Coronary artery (tissue), 2 donors: ENCODE data around the gene KIF1B.

ENCODE experiments used
- DNase-seq: peaks from one replicate; pipeline ENCODE4 v3.0.0-alpha.2; 2017; ENCODE audit warnings: low spot score
- H3K27ac ChIP-seq, 2 donors: fragments of 200-600 bp; sonication (generic); one replicate each; pipeline ENCODE4 v1.5.1; 2016 to 2019
- H3K4me3 ChIP-seq: fragments of 200-600 bp; sonication (generic); 2 replicates; pipeline ENCODE4 v1.5.1; 2016; ENCODE audit warnings: mild to moderate bottlenecking, moderate library complexity
- CTCF ChIP-seq: fragments of 200-600 bp; sonication (generic); IDR thresholded peaks from one replicate; pipeline ENCODE4 v1.5.1; 2019; ENCODE audit warnings: antibody characterized with exemption

The KIF1B gene

DNA sequence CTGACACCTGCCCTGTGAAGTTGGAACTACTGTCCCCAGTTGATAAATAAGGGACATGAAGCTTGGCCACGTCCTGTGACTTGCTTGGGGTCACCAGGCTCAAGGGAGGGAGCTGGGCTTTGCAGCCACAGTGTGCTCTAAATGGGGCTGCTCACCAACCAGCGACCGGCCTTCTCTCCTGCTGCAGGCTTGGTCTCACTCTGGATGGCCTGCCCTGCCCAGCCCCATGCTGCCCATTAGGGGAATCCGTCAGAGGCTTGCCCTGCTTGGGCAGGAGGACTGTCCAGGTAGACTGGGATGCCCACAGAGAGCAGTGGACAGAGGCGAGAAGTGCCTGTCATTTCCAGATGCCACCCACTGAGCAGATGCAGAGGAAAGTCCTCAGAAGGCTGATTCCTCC is 218.6 kb downstream of the KIF1B start:
- H3K27ac ChIP-seq = no peak overlapping the region
- no peak for TF ChIP-seq CTCF
- no peak for DNase-seq

GRCh38 chr1:10429868-10430215 is 219.5 kb downstream of the KIF1B start:
- H3K27ac ChIP-seq = peak overlapping the region in 1 of 2 donors; percentile 79

More for the DNA sequence above, 218.6 kb downstream of the KIF1B start:
- no peak overlapping the region for H3K4me3 ChIP-seq

DNA sequence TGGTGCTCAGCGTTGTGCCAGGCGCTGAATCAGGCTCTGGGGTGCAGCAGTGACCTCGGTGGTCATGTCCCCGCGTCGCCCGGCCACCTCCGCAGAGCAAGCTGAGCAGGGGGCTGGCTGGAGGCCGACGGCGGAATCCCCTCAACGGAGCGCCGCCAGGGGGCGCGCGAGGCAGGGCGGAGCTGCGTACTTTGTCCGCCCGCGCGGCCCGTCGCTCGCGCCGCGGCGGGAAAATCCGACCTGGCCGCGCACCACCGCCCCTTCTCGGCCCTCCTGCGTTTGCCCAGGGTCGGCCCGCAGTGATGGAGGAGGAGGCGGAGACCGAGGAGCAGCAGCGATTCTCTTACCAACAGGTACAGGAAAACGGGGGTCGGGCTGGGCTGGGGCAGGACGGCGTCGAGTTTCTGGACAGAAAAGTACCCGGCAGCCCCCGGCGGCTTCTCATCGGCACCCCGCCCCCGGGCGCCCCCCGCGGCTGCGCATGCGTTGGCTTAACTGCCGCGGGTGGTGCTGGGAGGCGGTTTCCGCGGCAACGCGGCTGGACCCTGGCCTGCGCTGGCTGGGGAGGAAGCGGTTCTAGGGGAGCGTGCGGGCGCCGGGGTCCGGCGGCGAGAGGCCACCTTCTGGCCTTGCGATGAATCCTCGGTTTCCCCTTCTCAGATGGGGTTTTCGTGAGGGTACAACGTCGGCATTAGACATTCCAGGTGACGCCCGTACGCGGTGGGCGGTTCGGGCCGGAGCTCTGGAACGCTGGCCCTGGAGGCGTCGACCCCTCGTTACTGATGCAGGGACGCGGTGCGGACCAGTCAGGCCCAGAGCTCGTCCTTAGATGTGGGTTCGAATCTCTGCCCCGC is 220.1 kb downstream of the KIF1B start, which contains the start of gene CENPS:
Gene CENPS (plus strand): TSS at position 218 of the 854 bp plus-strand sequence. CDS start 85 bp downstream, at position 303.
- H3K27ac ChIP-seq = peak within 1 kb of the TSS; percentile 24 to 79
- peak; percentile 96 for TF ChIP-seq CTCF
- peak within 1 kb of the TSS; percentile 82 for H3K4me3 ChIP-seq
- peak; percentile 89 for DNase-seq

More at GRCh38 chr1:10429868-10430215, 219.5 kb downstream of the KIF1B start:
- no peak for TF ChIP-seq CTCF
- no peak for DNase-seq
- peak overlapping the region; percentile 82 for H3K4me3 ChIP-seq
